ENCODE data around the gene PTPRC.
A peak's percentile ranks its signal among the peaks of the same experiment; 100 is the strongest.

Gene PTPRC

GRCh38 chr1:198699167-198700015 is 60.6 kb downstream of the PTPRC start (continued):
- TF ChIP-seq ZNF549 (tag by site-specific recombination; IDR thresholded peaks at IDR 0.05) = no peak
- no peak for TF ChIP-seq YY2 (tag by site-specific recombination; IDR thresholded peaks at IDR 0.05)
- no peak for TF ChIP-seq ZSCAN4 (tag by site-specific recombination; IDR thresholded peaks at IDR 0.05)
- TF ChIP-seq PRDM4 (tag by site-specific recombination; IDR thresholded peaks at IDR 0.05) = no peak
- TF ChIP-seq ZBTB20 (tag by site-specific recombination; IDR thresholded peaks at IDR 0.05) = no peak
- no peak for TF ChIP-seq ZNF776 (tag by site-specific recombination; IDR thresholded peaks at IDR 0.05; ENCODE audit: borderline replicate concordance)
- TF ChIP-seq ZNF16 (tag by site-specific recombination; IDR thresholded peaks at IDR 0.05; ENCODE audit: low read depth) = no peak
- no peak for TF ChIP-seq ZNF670 (tag by site-specific recombination; IDR thresholded peaks at IDR 0.05; ENCODE audit: low read depth)
- no peak for TF ChIP-seq ZNF785 (tag by site-specific recombination; IDR thresholded peaks at IDR 0.05)
- no peak for TF ChIP-seq ZNF423 (tag by site-specific recombination; IDR thresholded peaks at IDR 0.05)
- no peak for TF ChIP-seq WT1 (tag by site-specific recombination; IDR thresholded peaks at IDR 0.05)
- no peak for TF ChIP-seq ZNF645 (tag by site-specific recombination; IDR thresholded peaks at IDR 0.05)
- no peak for TF ChIP-seq ZNF221 (tag by site-specific recombination; IDR thresholded peaks at IDR 0.05; ENCODE audit: borderline replicate concordance)
- no peak for TF ChIP-seq INSM2 (tag by site-specific recombination; IDR thresholded peaks at IDR 0.05)
- TF ChIP-seq ZNF169 (tag by site-specific recombination; IDR thresholded peaks at IDR 0.05) = no peak
- no peak for TF ChIP-seq ZNF214 (tag by site-specific recombination; IDR thresholded peaks at IDR 0.05; ENCODE audit: borderline replicate concordance)
- TF ChIP-seq ZNF146 (tag by site-specific recombination; IDR thresholded peaks at IDR 0.05) = no peak
- no peak for TF ChIP-seq ZNF416 (tag by site-specific recombination; IDR thresholded peaks at IDR 0.05)
- TF ChIP-seq ZBTB11 (tag by site-specific recombination; conservative IDR thresholded peaks at IDR 0.05; ENCODE audit: low read depth) = no peak
- TF ChIP-seq ZNF560 (tag by site-specific recombination; IDR thresholded peaks at IDR 0.05; ENCODE audit: borderline replicate concordance) = no peak
- no peak for TF ChIP-seq OVOL3 (tag by site-specific recombination; IDR thresholded peaks at IDR 0.05)
- TF ChIP-seq ZNF501 (tag by site-specific recombination; IDR thresholded peaks at IDR 0.05) = no peak
- TF ChIP-seq ZNF433 (tag by site-specific recombination; IDR thresholded peaks at IDR 0.05; ENCODE audit: low read depth) = no peak
- no peak for TF ChIP-seq ZNF843 (tag by site-specific recombination; IDR thresholded peaks at IDR 0.05)
- no peak for TF ChIP-seq ZNF623 (tag by site-specific recombination; IDR thresholded peaks at IDR 0.05)
- no peak for TF ChIP-seq ZNF555 (tag by site-specific recombination; conservative IDR thresholded peaks at IDR 0.05)
- no peak for TF ChIP-seq ZNF830 (tag by site-specific recombination; IDR thresholded peaks at IDR 0.05; ENCODE audit: low read depth)
- TF ChIP-seq GFI1B (tag by site-specific recombination; IDR thresholded peaks at IDR 0.05) = no peak
- peak; percentile 48; the same call in 1 of the 2 replicates for TF ChIP-seq ZEB2 (tag by site-specific recombination; IDR thresholded peaks at IDR 0.05)
